T-helper 17 cell (primary cell): ENCODE results near the gene FBXO42. TPM values are rescaled to one million over a fixed set of nuclear protein-coding genes. Genes with fewer than 3 reads are reported as not detected.
"Not testable (repeated sequence)": the region's sequence is repeated elsewhere in the genome, so short reads cannot be mapped to it uniquely, and the experiment has no call there.

Source experiments
- ATAC-seq: fragments of 150-1000 bp; cut with Tn5 transposase; 2 replicates; pipeline ENCODE4 v1.10.0; 2021; ENCODE audit warnings: mild to moderate bottlenecking, moderate library complexity
- DNase-seq, 3 donors: peaks; one replicate each; pipeline versions ENCODE4 v3.0.0 to v3.0.0-alpha.2; 2020 to 2021
- H3K9me3 ChIP-seq: one replicate; pipeline ENCODE4 v1.7.0; 2013; ENCODE audit warnings: low read length, mild to moderate bottlenecking; ENCODE audit not compliant: control insufficient read depth, poor library complexity, severe bottlenecking
- H3K27ac Mint-ChIP-seq: one replicate; pipeline ENCODE4 v1.8.0; 2022; ENCODE audit warnings: mild to moderate bottlenecking, moderate library complexity, mixed read lengths
- H3K27me3 Mint-ChIP-seq: one replicate; pipeline ENCODE4 v1.8.0; 2022; ENCODE audit warnings: mixed read lengths
- H3K36me3 Mint-ChIP-seq: one replicate; pipeline ENCODE4 v1.8.0; 2022; ENCODE audit warnings: low read depth, mixed read lengths
- H3K4me1 Mint-ChIP-seq: one replicate; pipeline ENCODE4 v1.8.0; 2022; ENCODE audit warnings: mild to moderate bottlenecking, mixed read lengths
- H3K4me3 Mint-ChIP-seq: one replicate; pipeline ENCODE4 v1.8.0; 2022; ENCODE audit warnings: mild to moderate bottlenecking, moderate library complexity, mixed read lengths
- total RNA-seq, 4 donors: library from RNA in 2 of 4; stranded (reverse) in 2 of 4; gene quantifications; one replicate each; pipeline ENCODE4 v1.2.3 and lab custom pipeline; 2022 to 2026

Gene FBXO42
- total RNA-seq, 2 donors from 2014 or later: 17.4 to 20.5 TPM

GRCh38 chr1:16258591-16259135, 93.6 kb downstream of the FBXO42 start:
- DNase-seq: no peak
- peaks cover 3% of the 10 kb centered on the region for H3K4me1 Mint-ChIP-seq
- no peak overlapping the region for H3K4me3 Mint-ChIP-seq
- H3K36me3 Mint-ChIP-seq: peaks cover 5% of the 10 kb centered on the region
- no peak for ATAC-seq
- no peaks in the 10 kb centered on the region for H3K9me3 ChIP-seq
- H3K27me3 Mint-ChIP-seq: no peaks in the 10 kb centered on the region
- no peak overlapping the region for H3K27ac Mint-ChIP-seq

DNA sequence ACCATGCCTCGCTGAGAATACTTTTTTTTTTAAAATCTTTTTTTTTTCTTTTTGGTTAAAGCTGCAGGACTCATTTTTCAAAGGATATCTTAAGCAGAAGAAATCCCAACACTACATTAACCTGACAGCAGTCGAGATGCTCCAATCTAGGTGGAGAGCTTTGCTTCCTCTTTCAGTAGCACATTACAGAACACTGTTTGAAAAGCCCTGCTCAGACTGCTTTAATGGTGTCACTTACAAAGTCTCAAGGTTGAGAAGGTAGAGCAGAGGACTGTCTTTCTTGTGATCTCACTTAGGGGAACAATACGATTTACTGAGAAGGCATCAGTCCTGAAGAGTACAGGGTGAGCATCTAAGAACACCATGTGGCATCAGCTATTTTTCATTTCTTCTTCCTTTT, 94.3 kb downstream of the FBXO42 start:
- no peaks in the 10 kb centered on the region for H3K9me3 ChIP-seq
- no peak overlapping the region for H3K4me3 Mint-ChIP-seq
- H3K36me3 Mint-ChIP-seq: peaks cover 5% of the 10 kb centered on the region
- H3K4me1 Mint-ChIP-seq: peaks cover 3% of the 10 kb centered on the region
- H3K27ac Mint-ChIP-seq: peak overlapping the region; percentile 67
- ATAC-seq (no peak), DNase-seq (no peak)
- no peaks in the 10 kb centered on the region for H3K27me3 Mint-ChIP-seq

GRCh38 chr1:16257556-16257955, 94.7 kb downstream of the FBXO42 start:
- H3K4me1 Mint-ChIP-seq, H3K36me3 Mint-ChIP-seq, H3K9me3 ChIP-seq, H3K4me3 Mint-ChIP-seq, DNase-seq, ATAC-seq, H3K27me3 Mint-ChIP-seq: not testable (repeated sequence)
- H3K27ac Mint-ChIP-seq: peak overlapping the region; percentile 67

GRCh38 chr1:16256478-16256877, 95.8 kb downstream of the FBXO42 start:
- ATAC-seq (no peak), DNase-seq (no peak)
- peak overlapping the region; percentile 67 for H3K27ac Mint-ChIP-seq
- no peaks in the 10 kb centered on the region for H3K27me3 Mint-ChIP-seq
- H3K4me3 Mint-ChIP-seq: no peak overlapping the region
- peaks cover 3% of the 10 kb centered on the region for H3K4me1 Mint-ChIP-seq
- H3K36me3 Mint-ChIP-seq: peaks cover 5% of the 10 kb centered on the region
- H3K9me3 ChIP-seq: no peaks in the 10 kb centered on the region

GRCh38 chr1:16254263-16254928, 97.9 kb downstream of the FBXO42 start:
- no peak for DNase-seq
- peaks cover 5% of the 10 kb centered on the region for H3K36me3 Mint-ChIP-seq
- ATAC-seq: no peak
- H3K27ac Mint-ChIP-seq: peak overlapping the region; percentile 54
- no peaks in the 10 kb centered on the region for H3K9me3 ChIP-seq
- no peaks in the 10 kb centered on the region for H3K27me3 Mint-ChIP-seq
- H3K4me3 Mint-ChIP-seq: no peak overlapping the region
- peaks cover 5% of the 10 kb centered on the region for H3K4me1 Mint-ChIP-seq

DNA sequence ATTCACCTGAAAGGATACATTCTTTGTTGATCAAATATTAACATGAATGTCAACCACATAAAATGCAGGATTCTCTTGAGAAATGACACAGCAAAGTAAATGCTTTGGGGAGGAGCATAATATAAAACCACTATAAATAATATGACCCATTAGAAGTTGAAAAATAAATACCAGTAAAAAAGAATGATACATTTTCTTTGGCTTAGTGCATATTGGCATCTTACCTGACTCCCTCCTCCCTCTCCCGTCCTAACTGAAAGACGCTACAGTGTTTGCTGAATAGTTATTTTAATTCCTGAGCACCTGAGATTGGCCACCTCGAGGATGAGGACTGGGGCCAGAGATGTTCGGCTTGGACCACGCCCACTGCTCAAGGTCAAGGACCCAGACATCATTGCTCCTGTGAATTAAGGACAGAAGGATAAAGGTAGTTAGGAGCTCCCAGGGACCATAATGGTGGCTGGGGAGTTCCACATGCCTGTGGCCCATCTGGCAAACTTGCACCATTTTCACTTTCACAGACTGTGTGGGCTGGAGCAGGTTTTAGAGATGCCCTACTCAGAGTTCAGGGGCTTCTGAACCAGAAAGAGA, 98.9 kb downstream of the FBXO42 start:
- Mint-ChIP-seq H3K36me3 (peaks cover 5% of the 10 kb centered on the region), H3K27ac (peak overlapping the region; percentile 54), H3K4me1 (peaks cover 6% of the 10 kb centered on the region), H3K27me3 (no peaks in the 10 kb centered on the region), H3K4me3 (no peak overlapping the region)
- ATAC-seq: no peak
- no peak for DNase-seq
- H3K9me3 ChIP-seq: no peaks in the 10 kb centered on the region

GRCh38 chr1:16252912-16253311, 99.4 kb downstream of the FBXO42 start:
- no peak overlapping the region for H3K4me3 Mint-ChIP-seq
- H3K36me3 Mint-ChIP-seq: peaks cover 5% of the 10 kb centered on the region

DNA sequence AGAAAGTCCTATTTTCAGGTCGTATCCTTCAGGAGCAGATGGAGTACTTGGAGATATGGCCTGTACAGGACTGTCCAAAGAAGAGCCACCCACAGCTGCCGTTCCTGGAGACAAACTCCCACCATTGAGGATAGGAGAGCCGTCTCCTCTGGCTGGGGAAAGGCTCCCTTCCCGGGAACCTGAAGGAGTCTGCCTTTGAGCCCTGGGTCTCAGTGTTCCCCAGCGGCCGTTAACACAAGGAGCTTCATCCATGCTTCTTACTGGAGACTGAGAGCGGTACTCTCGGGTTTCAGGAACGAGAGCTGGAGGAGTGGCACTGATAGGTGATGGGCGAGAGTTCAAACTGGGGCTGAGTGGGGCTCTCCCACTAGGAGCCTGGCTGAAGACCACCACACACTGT, 100.9 kb downstream of the FBXO42 start:
- Mint-ChIP-seq H3K27me3 (no peaks in the 10 kb centered on the region), H3K36me3 (peaks cover 3% of the 10 kb centered on the region), H3K27ac (no peak overlapping the region), H3K4me1 (peaks cover 4% of the 10 kb centered on the region), H3K4me3 (no peak overlapping the region)
- no peak for DNase-seq
- no peak for ATAC-seq
- no peaks in the 10 kb centered on the region for H3K9me3 ChIP-seq

More at GRCh38 chr1:16252912-16253311, 99.4 kb downstream of the FBXO42 start:
- H3K27me3 Mint-ChIP-seq: no peaks in the 10 kb centered on the region
- H3K27ac Mint-ChIP-seq: no peak overlapping the region
- no peak for ATAC-seq
- peaks cover 6% of the 10 kb centered on the region for H3K4me1 Mint-ChIP-seq
- H3K9me3 ChIP-seq: no peaks in the 10 kb centered on the region
- DNase-seq: no peak

- H3K27ac Mint-ChIP-seq: no peak overlapping the region
- H3K36me3 Mint-ChIP-seq: peaks cover 2% of the 10 kb centered on the region
- no peak for ATAC-seq
- peaks cover 4% of the 10 kb centered on the region for H3K4me1 Mint-ChIP-seq
- H3K27me3 Mint-ChIP-seq: no peaks in the 10 kb centered on the region
- H3K4me3 Mint-ChIP-seq: no peak overlapping the region
- DNase-seq: no peak
- H3K9me3 ChIP-seq: no peaks in the 10 kb centered on the region
These were observed 101.6 kb downstream of the FBXO42 start for GRCh38 chr1:16250524-16251251.

DNA sequence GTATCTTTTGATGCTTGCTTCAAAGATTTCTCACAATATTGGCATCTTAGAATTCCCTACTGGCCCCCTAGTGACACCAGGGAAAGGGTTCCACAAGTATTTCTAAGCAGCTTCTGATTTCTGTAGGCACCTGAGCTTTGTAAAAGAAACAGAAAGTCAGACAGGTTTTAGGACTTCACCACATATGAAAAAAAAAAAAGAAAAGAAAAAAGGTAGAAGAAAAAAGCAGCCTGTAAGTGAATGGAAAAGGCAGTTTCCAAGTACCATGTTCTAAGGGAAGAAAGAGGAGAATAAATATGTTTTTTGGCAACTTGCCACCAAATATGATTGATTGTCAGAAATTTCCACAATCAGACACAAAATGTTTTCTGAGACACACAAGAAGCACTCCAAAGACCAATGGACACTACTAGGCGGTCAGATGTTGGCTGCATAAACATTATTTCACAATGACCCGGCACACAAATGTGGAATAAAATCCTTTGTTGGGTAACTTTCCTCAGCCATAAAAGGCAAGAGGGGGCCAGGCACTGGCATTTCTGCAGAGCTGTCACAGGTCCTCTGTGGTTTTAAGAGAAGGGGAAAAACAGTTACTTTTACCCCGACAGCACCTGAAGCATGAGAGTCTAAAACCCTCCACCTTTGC, 102.6 kb downstream of the FBXO42 start:
- ATAC-seq (no peak), DNase-seq (no peak)
- Mint-ChIP-seq H3K36me3 (peaks cover under 1% of the 10 kb centered on the region), H3K4me1 (peaks cover 2% of the 10 kb centered on the region), H3K27ac (peak overlapping the region; percentile 77), H3K27me3 (no peaks in the 10 kb centered on the region), H3K4me3 (peak overlapping the region; percentile 19)
- no peaks in the 10 kb centered on the region for H3K9me3 ChIP-seq

DNA sequence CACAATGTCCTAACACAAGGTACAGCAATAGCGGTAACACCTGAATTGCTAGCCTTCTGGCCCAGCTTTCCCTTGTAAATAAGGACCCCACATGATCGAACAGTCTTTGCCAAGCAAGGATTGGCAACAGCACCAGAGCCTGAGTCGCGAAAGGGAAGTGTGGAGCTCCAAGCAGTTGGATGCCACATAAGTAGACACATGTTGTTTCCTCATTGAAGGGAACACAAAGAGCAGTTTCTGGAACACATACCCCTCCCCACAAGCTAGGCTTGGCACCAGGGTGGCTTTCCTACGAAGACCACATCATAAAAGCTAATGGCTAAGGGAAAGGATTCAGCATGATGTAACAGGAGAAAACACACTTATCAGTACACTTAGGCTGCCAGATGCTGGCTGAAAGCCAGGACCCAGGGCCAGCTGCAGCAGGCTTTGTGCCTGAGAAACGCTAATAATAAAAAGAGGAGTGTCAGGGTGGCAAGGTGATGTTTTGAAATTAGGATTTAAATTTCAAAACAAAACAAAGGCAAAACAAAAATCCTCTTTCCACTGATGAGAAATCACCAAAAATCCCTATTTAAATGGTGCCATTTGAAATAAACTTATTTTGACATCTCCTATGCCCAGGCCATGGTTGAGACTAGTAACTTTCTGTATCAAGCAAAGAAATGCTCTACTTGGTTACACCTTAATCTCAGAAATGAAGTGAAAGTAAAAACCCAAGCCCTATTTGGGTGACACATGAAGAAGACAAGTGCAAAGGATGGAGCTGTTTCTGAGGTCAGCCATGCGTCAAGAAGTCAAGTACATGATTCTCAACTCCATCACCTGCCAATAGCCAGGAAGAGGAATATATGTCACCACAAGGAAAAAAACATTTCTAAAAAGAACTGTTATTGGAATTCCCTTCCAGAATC, 103.4 kb downstream of the FBXO42 start:
- H3K9me3 ChIP-seq: no peaks in the 10 kb centered on the region
- no peak for DNase-seq
- ATAC-seq: no peak
- Mint-ChIP-seq H3K27ac (peak overlapping the region; percentile 77), H3K27me3 (no peaks in the 10 kb centered on the region), H3K4me3 (no peak overlapping the region), H3K36me3 (no peaks in the 10 kb centered on the region), H3K4me1 (peaks cover 5% of the 10 kb centered on the region)

DNA sequence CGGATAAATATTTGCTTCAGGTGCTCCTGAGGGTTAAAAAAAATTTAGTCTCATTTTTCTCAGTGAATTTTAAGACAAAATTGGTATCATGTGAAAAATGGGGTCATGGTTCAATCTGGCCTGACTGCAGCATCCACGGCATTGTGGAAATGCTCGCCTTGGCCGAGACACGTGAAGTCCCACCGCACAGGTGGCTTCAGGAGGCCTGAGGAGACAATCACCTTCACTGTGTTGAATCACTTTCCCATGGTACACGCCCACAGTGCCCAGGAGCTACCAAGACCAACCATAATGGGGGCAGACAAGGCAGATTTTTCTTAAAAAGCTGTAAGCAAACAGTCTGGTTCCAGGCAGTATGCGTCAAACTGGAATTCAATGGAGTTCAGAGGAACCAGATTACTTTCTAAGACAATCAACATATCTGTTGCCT, 104.3 kb downstream of the FBXO42 start:
- H3K27me3 Mint-ChIP-seq: no peaks in the 10 kb centered on the region
- ATAC-seq (no peak), DNase-seq (no peak)
- no peak overlapping the region for H3K27ac Mint-ChIP-seq
- H3K9me3 ChIP-seq: no peaks in the 10 kb centered on the region
- no peaks in the 10 kb centered on the region for H3K36me3 Mint-ChIP-seq
- H3K4me3 Mint-ChIP-seq: no peak overlapping the region
- peaks cover 5% of the 10 kb centered on the region for H3K4me1 Mint-ChIP-seq
